Central memory CD8-positive, alpha-beta T cell (primary cell): Measurements from ENCODE around the gene FOXN3.

ENCODE experiments used
- ATAC-seq: fragments of 150-1000 bp; cut with Tn5 transposase; replicated peaks from 2 replicates; pipeline ENCODE4 v1.10.0; 2022; ENCODE audit warnings: mild to moderate bottlenecking, moderate FRiP score, moderate number of reproducible peaks; ENCODE audit not compliant: poor library complexity, severe bottlenecking; ENCODE audit errors: extremely low read depth
- DNase-seq, 2 donors: peaks; one replicate each; pipeline ENCODE4 v3.0.0; 2021; ENCODE audit warnings: low spot score in 2 of 2
- H3K27ac Mint-ChIP-seq: one replicate; pipeline ENCODE4 v1.8.0; 2022; ENCODE audit warnings: low read depth, mild to moderate bottlenecking, moderate library complexity, mixed read lengths
- H3K27me3 Mint-ChIP-seq: one replicate; pipeline ENCODE4 v1.8.0; 2022; ENCODE audit warnings: mixed read lengths
- H3K36me3 Mint-ChIP-seq: one replicate; pipeline ENCODE4 v1.8.0; 2022; ENCODE audit warnings: mild to moderate bottlenecking, moderate library complexity, mixed read lengths; ENCODE audit not compliant: insufficient read depth
- H3K4me1 Mint-ChIP-seq: one replicate; pipeline ENCODE4 v1.8.0; 2022; ENCODE audit warnings: mixed read lengths
- H3K4me3 Mint-ChIP-seq: one replicate; pipeline ENCODE4 v1.8.0; 2022; ENCODE audit warnings: mild to moderate bottlenecking, moderate library complexity, mixed read lengths
- H3K9me3 Mint-ChIP-seq: one replicate; pipeline ENCODE4 v1.8.0; 2022; ENCODE audit warnings: mixed read lengths

Gene FOXN3

DNA sequence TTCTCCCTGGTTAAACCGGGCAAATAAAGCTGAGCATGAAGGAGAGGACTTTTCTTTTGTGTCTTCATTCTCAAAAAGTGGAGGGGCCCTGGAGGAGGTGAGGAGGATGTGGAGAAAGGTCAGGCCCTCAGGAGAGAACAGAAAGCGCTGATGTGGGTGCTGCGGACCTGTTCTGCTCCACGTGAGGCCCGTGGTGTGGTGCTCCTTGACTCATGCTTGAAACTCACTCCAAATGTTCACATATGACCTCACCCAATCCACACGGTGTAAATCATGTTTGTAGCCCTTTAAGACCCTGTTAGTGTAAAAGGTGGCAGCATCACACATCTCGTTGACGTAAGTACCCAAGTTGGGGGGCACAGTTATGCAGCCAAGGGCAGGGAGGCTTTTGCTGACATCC lies 126.2 kb downstream of the FOXN3 start:
- H3K4me3 Mint-ChIP-seq: no peak overlapping the region
- peak overlapping the region; percentile 11 for H3K27ac Mint-ChIP-seq
- no peaks in the 10 kb centered on the region for H3K27me3 Mint-ChIP-seq
- H3K36me3 Mint-ChIP-seq: peaks cover 7% of the 10 kb centered on the region
- ATAC-seq (no peak), DNase-seq (no peak)
- H3K4me1 Mint-ChIP-seq: peaks cover 56% of the 10 kb centered on the region
- no peaks in the 10 kb centered on the region for H3K9me3 Mint-ChIP-seq

GRCh38 chr14:89289477-89289876 lies 127.6 kb downstream of the FOXN3 start:
- Mint-ChIP-seq H3K27ac (no peak overlapping the region), H3K4me1 (peaks cover 55% of the 10 kb centered on the region), H3K27me3 (no peaks in the 10 kb centered on the region), H3K4me3 (no peak overlapping the region), H3K9me3 (no peaks in the 10 kb centered on the region), H3K36me3 (peaks cover 7% of the 10 kb centered on the region)
- ATAC-seq: no peak
- DNase-seq: no peak

- Mint-ChIP-seq H3K4me3 (no peak overlapping the region), H3K4me1 (peaks cover 53% of the 10 kb centered on the region), H3K27ac (no peak overlapping the region), H3K36me3 (peaks cover 6% of the 10 kb centered on the region), H3K27me3 (no peaks in the 10 kb centered on the region), H3K9me3 (no peaks in the 10 kb centered on the region)
- DNase-seq (no peak), ATAC-seq (no peak)
Observed at GRCh38 chr14:89288114-89288513, 128.9 kb downstream of the FOXN3 start.

DNA sequence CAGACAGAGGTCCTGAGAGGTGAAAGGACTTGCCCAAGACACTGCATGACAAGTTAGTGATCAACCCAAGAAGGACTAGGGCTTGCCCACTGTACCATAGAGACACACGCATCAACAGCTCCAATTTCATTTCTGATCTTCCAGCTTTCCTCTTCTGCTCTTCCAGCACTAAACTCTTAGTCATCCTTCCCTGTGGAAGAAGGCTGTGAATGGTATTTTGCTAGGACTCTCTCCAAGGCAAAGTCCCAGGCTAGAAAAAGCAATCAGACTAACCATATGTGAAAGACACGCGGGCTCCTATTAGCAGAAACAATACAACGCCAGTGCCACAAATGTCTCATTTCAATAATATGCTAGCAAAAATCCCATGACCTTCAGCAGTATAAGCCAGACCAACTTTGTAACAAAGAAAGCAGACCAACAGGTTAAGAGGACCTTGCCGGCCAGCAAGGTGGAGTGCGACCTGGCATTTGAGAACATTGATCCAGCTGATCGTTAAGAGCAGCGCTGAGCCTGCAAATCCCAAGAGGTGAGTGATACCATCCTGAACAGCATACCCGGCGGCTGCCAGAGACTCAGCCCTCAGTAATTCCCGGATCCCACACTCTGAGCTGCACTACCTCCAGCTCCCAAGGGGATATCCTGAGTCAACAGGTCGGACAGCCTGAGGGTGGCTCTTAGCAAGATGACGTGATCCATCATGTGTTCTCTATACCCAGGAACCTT lies 132.5 kb downstream of the FOXN3 start:
- no peak for ATAC-seq
- no peak overlapping the region for H3K27ac Mint-ChIP-seq
- DNase-seq: no peak
- H3K4me3 Mint-ChIP-seq: no peak overlapping the region
- no peaks in the 10 kb centered on the region for H3K9me3 Mint-ChIP-seq
- H3K27me3 Mint-ChIP-seq: no peaks in the 10 kb centered on the region
- H3K4me1 Mint-ChIP-seq: peaks cover 40% of the 10 kb centered on the region
- H3K36me3 Mint-ChIP-seq: peaks cover 6% of the 10 kb centered on the region

GRCh38 chr14:89283327-89284060 lies 133.5 kb downstream of the FOXN3 start:
- Mint-ChIP-seq H3K9me3 (no peaks in the 10 kb centered on the region), H3K27ac (no peak overlapping the region), H3K36me3 (peaks cover 12% of the 10 kb centered on the region), H3K27me3 (no peaks in the 10 kb centered on the region), H3K4me1 (peaks cover 47% of the 10 kb centered on the region), H3K4me3 (no peak overlapping the region)
- peak; percentile 84 for ATAC-seq
- DNase-seq: no peak

- Mint-ChIP-seq H3K27ac (no peak overlapping the region), H3K9me3 (no peaks in the 10 kb centered on the region), H3K27me3 (no peaks in the 10 kb centered on the region), H3K4me1 (peaks cover 55% of the 10 kb centered on the region), H3K36me3 (peaks cover 17% of the 10 kb centered on the region), H3K4me3 (no peak overlapping the region)
- ATAC-seq (no peak), DNase-seq (no peak)
Observed at GRCh38 chr14:89282191-89282590, 134.8 kb downstream of the FOXN3 start.

DNA sequence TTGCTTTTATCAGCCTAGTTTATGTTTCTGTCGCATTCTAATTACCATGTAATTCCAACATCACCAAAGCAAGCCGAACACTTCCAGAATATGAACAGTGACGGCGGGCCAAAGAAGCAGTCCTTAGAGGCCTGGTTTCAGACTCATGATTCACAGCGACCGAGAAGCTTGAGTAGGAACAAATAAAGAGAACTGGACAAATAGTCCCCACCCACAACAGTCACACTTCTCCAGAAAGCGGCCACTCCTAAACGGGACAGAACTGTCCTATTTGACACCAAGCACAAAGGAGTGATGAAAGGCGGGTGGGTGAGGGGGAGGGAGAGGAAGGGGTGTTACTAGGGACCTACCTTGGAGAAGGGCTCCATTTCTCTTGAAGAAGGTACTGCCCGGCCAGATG lies 136.4 kb downstream of the FOXN3 start:
- DNase-seq (no peak), ATAC-seq (no peak)
- no peaks in the 10 kb centered on the region for H3K27me3 Mint-ChIP-seq
- H3K27ac Mint-ChIP-seq: no peak overlapping the region
- no peaks in the 10 kb centered on the region for H3K9me3 Mint-ChIP-seq
- peaks cover 19% of the 10 kb centered on the region for H3K36me3 Mint-ChIP-seq
- H3K4me3 Mint-ChIP-seq: no peak overlapping the region
- peaks cover 70% of the 10 kb centered on the region for H3K4me1 Mint-ChIP-seq

DNA sequence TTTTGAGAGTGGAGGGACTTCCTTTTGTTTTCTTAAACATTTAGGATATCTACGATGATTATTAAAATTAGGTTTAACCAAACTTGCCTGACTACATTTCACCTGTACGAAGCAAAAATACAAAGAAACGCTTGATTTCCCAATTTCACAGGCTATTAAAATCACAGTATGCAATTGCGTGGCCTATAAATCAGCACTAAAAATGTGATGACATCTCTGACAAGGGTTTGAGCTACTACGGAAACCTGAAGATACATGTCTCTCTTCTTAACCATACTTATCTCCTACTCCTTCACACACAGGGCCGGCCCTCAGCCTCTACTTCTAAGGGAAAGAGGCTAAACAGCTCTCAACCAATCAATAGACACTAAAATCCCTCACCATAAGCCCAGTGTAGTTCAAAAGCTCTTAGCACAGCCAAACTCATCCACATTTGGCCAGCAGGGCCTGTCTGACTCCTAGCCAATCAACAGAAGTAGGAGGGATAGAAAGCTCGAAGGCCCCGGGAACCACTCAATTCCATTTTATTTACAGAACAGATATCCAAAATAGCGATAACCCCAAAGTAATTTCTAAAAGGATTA lies 137.3 kb downstream of the FOXN3 start:
- peaks cover 19% of the 10 kb centered on the region for H3K36me3 Mint-ChIP-seq
- no peaks in the 10 kb centered on the region for H3K27me3 Mint-ChIP-seq
- DNase-seq: no peak
- no peak overlapping the region for H3K4me3 Mint-ChIP-seq
- no peaks in the 10 kb centered on the region for H3K9me3 Mint-ChIP-seq
- H3K4me1 Mint-ChIP-seq: peaks cover 74% of the 10 kb centered on the region
- no peak for ATAC-seq
- H3K27ac Mint-ChIP-seq: no peak overlapping the region

DNA sequence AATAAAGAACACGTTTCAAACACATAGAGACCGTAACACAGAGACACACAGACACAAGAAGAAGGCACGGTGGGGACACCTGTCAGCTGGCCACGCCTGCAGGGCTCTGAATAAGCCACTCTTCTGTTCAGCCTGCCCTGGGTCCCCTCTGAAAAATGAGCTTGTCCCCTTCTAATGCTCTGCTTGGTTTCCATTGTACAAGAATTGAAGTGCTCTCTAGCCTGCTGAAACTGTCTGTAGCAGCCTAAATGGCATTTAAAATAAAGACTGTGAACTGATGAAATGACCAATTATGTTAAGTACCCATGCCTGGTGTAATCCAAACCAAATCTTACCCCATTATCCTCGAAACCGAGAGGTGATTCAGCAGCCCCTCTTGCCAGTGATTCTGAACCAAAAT lies 139.8 kb downstream of the FOXN3 start:
- ATAC-seq (no peak), DNase-seq (no peak)
- Mint-ChIP-seq H3K27me3 (no peaks in the 10 kb centered on the region), H3K4me3 (no peak overlapping the region), H3K27ac (peak overlapping the region; percentile 85), H3K36me3 (peaks cover 16% of the 10 kb centered on the region), H3K9me3 (no peaks in the 10 kb centered on the region), H3K4me1 (peaks cover 70% of the 10 kb centered on the region)

DNA sequence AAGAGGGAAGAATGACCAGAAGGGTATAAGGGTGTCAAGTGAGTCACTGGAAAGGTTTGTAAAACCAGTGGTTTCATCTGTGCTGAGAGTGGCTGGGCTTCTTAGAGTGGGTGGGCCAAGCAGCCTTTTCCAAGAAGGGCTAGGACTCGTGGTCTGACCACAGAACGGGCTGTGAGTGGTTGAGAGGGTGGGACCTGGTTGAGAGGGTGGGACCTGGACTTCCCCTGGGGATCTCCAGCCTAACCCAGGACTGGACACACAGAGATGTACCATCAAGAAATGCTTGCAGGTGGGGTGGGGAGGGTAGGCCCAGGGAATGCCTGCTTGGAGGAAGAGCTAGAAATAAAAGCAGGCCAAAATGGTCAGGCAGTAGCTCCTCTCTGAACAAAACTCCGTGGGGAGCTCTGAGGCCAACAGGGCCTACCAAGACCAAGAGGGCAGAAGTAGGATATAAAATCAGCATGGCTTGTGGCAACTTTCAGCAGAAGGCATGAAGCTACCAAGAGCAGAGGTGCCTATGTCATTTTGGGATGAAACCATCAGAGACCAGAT lies 140.5 kb downstream of the FOXN3 start:
- Mint-ChIP-seq H3K27ac (peak overlapping the region; percentile 85), H3K9me3 (no peaks in the 10 kb centered on the region), H3K36me3 (peaks cover 16% of the 10 kb centered on the region), H3K4me1 (peaks cover 63% of the 10 kb centered on the region), H3K4me3 (no peak overlapping the region), H3K27me3 (no peaks in the 10 kb centered on the region)
- no peak for DNase-seq
- ATAC-seq: no peak

DNA sequence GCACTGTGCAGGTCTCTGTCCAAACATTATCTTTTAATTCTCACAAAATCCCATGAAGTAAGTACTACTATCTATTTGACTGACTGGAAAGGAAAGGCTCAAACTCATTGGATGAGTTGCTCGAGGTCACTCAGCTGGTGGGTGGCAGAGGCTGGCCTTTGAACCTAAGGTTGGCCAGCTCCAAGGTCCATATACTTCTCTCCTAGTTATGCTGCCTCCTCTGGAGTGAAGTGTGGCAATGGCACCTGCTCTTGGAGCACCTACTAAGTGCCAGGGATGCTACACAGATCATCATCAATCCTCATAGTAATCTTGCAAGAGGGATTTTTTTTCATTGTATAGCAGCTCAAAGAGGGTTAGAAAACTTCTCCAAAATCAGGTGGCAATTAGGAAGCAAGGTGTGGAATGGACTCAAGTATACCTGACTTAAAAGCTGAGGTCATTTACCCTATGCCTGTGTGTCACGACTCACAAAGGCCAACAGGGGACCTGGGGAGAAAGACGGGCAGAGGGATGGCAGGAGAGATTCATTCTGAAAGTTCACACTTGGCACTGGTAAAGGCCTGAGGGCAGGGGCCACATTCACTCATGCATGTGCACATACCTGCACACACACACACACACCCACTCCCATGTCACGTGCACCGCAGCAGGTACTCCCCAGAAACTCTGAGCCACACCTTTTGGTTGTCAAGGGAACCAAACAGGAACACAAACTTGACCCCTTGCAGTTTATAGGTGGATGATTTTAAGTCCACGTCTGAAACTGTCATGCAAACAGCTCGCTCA lies 146.4 kb downstream of the FOXN3 start:
- Mint-ChIP-seq H3K4me1 (peaks cover 73% of the 10 kb centered on the region), H3K27me3 (no peaks in the 10 kb centered on the region), H3K4me3 (no peak overlapping the region), H3K27ac (no peak overlapping the region), H3K9me3 (no peaks in the 10 kb centered on the region), H3K36me3 (peaks cover 8% of the 10 kb centered on the region)
- no peak for DNase-seq
- no peak for ATAC-seq

- H3K4me3 Mint-ChIP-seq: no peak overlapping the region
- no peaks in the 10 kb centered on the region for H3K27me3 Mint-ChIP-seq
- no peak overlapping the region for H3K27ac Mint-ChIP-seq
- DNase-seq (no peak), ATAC-seq (no peak)
- H3K36me3 Mint-ChIP-seq: peaks cover 8% of the 10 kb centered on the region
- H3K9me3 Mint-ChIP-seq: no peaks in the 10 kb centered on the region
- peaks cover 71% of the 10 kb centered on the region for H3K4me1 Mint-ChIP-seq
Observed at GRCh38 chr14:89269404-89269803, 147.6 kb downstream of the FOXN3 start.
